WTC11 (cell line): ENCODE measurements around the gene CYB5D1. TPM values are rescaled to one million over a fixed set of nuclear protein-coding genes. Genes with fewer than 3 reads are reported as not detected.

ENCODE experiments used
- ATAC-seq: fragments of 200-7000 bp; cut with Tn5 transposase; 2 replicates; pipeline ENCODE4 v1.10.0; 2021; ENCODE audit warnings: mild to moderate bottlenecking, moderate library complexity
- CTCF ChIA-PET: fragments of 300-600 bp; sonication (Branson Sonifier 250); formaldehyde crosslinking; loops from one replicate; lab custom pipeline; 2021; ENCODE audit warnings: antibody characterized with exemption; lab: Charles Lee
- POLR2A ChIA-PET: fragments of 350-600 bp; sonication (Branson Sonifier 250); formaldehyde crosslinking; loops from one replicate; lab custom pipeline; 2021; ENCODE audit warnings: antibody characterized with exemption; lab: Charles Lee
- DNase-seq: peaks from one replicate; pipeline ENCODE4 v3.0.0; 2021; ENCODE audit warnings: low spot score
- H3K27ac Mint-ChIP-seq: 2 replicates; pipeline ENCODE4 v1.8.0; 2021; ENCODE audit warnings: mixed read lengths
- H3K27me3 Mint-ChIP-seq: 2 replicates; pipeline ENCODE4 v1.8.0; 2021; ENCODE audit warnings: low read depth, mild to moderate bottlenecking, moderate library complexity, mixed read lengths
- H3K36me3 Mint-ChIP-seq: 2 replicates; pipeline ENCODE4 v1.8.0; 2021; ENCODE audit warnings: mixed read lengths
- H3K4me1 Mint-ChIP-seq: 2 replicates; pipeline ENCODE4 v1.8.0; 2022; ENCODE audit warnings: mixed read lengths
- H3K4me3 Mint-ChIP-seq: 2 replicates; pipeline ENCODE4 v1.8.0; 2021; ENCODE audit warnings: mild to moderate bottlenecking, moderate library complexity, mixed read lengths
- H3K9me3 Mint-ChIP-seq: 2 replicates; pipeline ENCODE4 v1.8.0; 2021; ENCODE audit warnings: mixed read lengths
- ELF4 ChIP-seq: sonication (generic); formaldehyde crosslinking; IDR thresholded peaks from 2 replicates; pipeline ENCODE4 v1.8.1; 2022; ENCODE audit warnings: low read depth, mild to moderate bottlenecking, moderate library complexity, missing genetic modification reagents
- FOXP1 ChIP-seq: sonication (generic); formaldehyde crosslinking; IDR thresholded peaks from 2 replicates; pipeline ENCODE4 v1.8.0; 2022; ENCODE audit warnings: missing genetic modification reagents, mild to moderate bottlenecking, moderate library complexity, borderline replicate concordance
- GABPB1 ChIP-seq: sonication (generic); formaldehyde crosslinking; IDR thresholded peaks from 2 replicates; pipeline ENCODE4 v1.8.1; 2023; ENCODE audit warnings: mild to moderate bottlenecking, missing genetic modification reagents
- IRF2 ChIP-seq: sonication (generic); formaldehyde crosslinking; IDR thresholded peaks from 2 replicates; pipeline ENCODE4 v1.8.0; 2022; ENCODE audit warnings: low read depth, missing genetic modification reagents, borderline replicate concordance
- JAZF1 ChIP-seq: fragments of 250-450 bp; sonication (Bioruptor Pico); IDR thresholded peaks from 2 replicates; pipeline ENCODE4 v1.9.0; 2021; ENCODE audit warnings: moderate library complexity, mild to moderate bottlenecking, inconsistent platforms
- KAT7 ChIP-seq: sonication (generic); formaldehyde crosslinking; IDR thresholded peaks from 2 replicates; pipeline ENCODE4 v1.8.1; 2023; ENCODE audit warnings: missing genetic modification reagents, mild to moderate bottlenecking, borderline replicate concordance
- MXD4 ChIP-seq: fragments of 250-450 bp; sonication (Bioruptor Pico); IDR thresholded peaks from 2 replicates; pipeline ENCODE4 v1.8.0; 2021; ENCODE audit warnings: mild to moderate bottlenecking, moderate library complexity, borderline replicate concordance
- NFYB ChIP-seq: sonication (generic); formaldehyde crosslinking; conservative IDR thresholded peaks from 2 replicates; pipeline ENCODE4 v1.8.0; 2022; ENCODE audit warnings: low read depth, missing genetic modification reagents
- NR1H2 ChIP-seq: sonication (generic); formaldehyde crosslinking; IDR thresholded peaks from 2 replicates; pipeline ENCODE4 v1.9.0; 2021; ENCODE audit warnings: mild to moderate bottlenecking, moderate library complexity, missing genetic modification reagents
- NR2C2 ChIP-seq: sonication (generic); formaldehyde crosslinking; IDR thresholded peaks from 2 replicates; pipeline ENCODE4 v1.8.0; 2022; ENCODE audit warnings: mild to moderate bottlenecking, missing genetic modification reagents
- SMAD4 ChIP-seq: sonication (generic); formaldehyde crosslinking; IDR thresholded peaks from 2 replicates; pipeline ENCODE4 v1.8.0; 2022; ENCODE audit warnings: mild to moderate bottlenecking, missing genetic modification reagents
- SP1 ChIP-seq: sonication (generic); formaldehyde crosslinking; conservative IDR thresholded peaks from 2 replicates; pipeline ENCODE4 v1.8.1; 2022; ENCODE audit warnings: missing genetic modification reagents
- TCF7 ChIP-seq: sonication (generic); formaldehyde crosslinking; IDR thresholded peaks from 2 replicates; pipeline ENCODE4 v1.8.0; 2022; ENCODE audit warnings: mild to moderate bottlenecking, low read depth, missing genetic modification reagents, moderate library complexity
- ZNF263 ChIP-seq: sonication (generic); formaldehyde crosslinking; IDR thresholded peaks from 2 replicates; pipeline ENCODE4 v1.8.1; 2022; ENCODE audit warnings: low read depth, mild to moderate bottlenecking, moderate library complexity, missing genetic modification reagents
- ZNF317 ChIP-seq: sonication (generic); formaldehyde crosslinking; IDR thresholded peaks from 2 replicates; pipeline ENCODE4 v1.8.1; 2023; ENCODE audit warnings: low read depth, mild to moderate bottlenecking, moderate library complexity, missing genetic modification reagents, borderline replicate concordance
- total RNA-seq: library from RNA; stranded (reverse); gene quantifications from 3 replicates; pipeline ENCODE4 v1.2.3, GENCODE V29; 2021
- TF ChIP-seq, protein P1 (sequence below): fragments of 250-450 bp; sonication (Bioruptor Pico); IDR thresholded peaks from 2 replicates; pipeline ENCODE4 v1.9.0; 2021; ENCODE audit warnings: moderate library complexity, mild to moderate bottlenecking, inconsistent platforms, borderline replicate concordance
- TF ChIP-seq, protein P2 (sequence below): sonication (generic); formaldehyde crosslinking; IDR thresholded peaks from 2 replicates; pipeline ENCODE4 v1.8.0; 2023; ENCODE audit warnings: mild to moderate bottlenecking, missing genetic modification reagents
- TF ChIP-seq, protein P3 (sequence below): sonication (generic); formaldehyde crosslinking; IDR thresholded peaks from 2 replicates; pipeline ENCODE4 v1.8.1; 2023; ENCODE audit warnings: mild to moderate bottlenecking, missing genetic modification reagents
- TF ChIP-seq, protein P4 (sequence below): fragments of 250-450 bp; sonication (Bioruptor Pico); conservative IDR thresholded peaks from 2 replicates; pipeline ENCODE4 v1.9.0; 2021; ENCODE audit warnings: mild to moderate bottlenecking
- TF ChIP-seq, protein P5 (sequence below): sonication (generic); formaldehyde crosslinking; IDR thresholded peaks from 2 replicates; pipeline ENCODE4 v1.8.1; 2022; ENCODE audit warnings: missing genetic modification reagents, borderline replicate concordance
- TF ChIP-seq, protein P6 (sequence below): sonication (generic); formaldehyde crosslinking; IDR thresholded peaks from 2 replicates; pipeline ENCODE4 v1.8.0; 2022; ENCODE audit warnings: mild to moderate bottlenecking, missing genetic modification reagents
- TF ChIP-seq, protein P7 (sequence below): sonication (generic); formaldehyde crosslinking; IDR thresholded peaks from 2 replicates; pipeline ENCODE4 v1.8.0; 2022; ENCODE audit warnings: mild to moderate bottlenecking, missing genetic modification reagents

CYB5D1 gene
- total RNA-seq, 1 experiment from 2014 or later = 15.2 TPM

DNA sequence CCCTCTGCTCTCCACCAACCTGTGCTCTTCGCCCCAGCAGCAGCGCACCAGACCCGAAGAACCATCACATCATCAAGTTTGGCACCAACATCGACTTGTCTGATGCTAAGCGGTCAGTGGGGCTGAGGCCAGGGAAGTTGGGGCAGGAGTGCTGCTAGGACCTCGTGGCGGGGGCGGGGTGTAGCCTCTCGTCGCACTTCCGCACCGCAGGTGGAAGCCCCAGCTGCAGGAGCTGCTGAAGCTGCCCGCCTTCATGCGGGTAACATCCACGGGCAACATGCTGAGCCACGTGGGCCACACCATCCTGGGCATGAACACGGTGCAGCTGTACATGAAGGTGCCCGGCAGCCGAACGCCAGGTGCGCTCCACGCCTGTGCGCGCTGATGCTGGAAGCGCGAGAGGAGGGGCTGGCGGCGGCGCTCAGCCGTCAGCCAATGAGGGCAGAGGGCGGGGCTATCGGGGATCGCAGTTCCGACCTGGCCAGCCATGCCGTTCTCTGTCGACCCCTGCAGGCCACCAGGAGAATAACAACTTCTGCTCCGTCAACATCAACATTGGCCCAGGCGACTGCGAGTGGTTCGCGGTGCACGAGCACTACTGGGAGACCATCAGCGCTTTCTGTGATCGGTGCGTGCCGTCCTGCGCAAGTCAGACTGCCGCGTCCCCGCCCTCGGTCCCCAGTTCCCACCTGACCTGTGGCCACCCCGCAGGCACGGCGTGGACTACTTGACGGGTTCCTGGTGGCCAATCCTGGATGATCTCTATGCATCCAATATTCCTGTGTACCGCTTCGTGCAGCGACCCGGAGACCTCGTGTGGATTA, 6.2 kb upstream of the CYB5D1 start:
- CTCF ChIA-PET = interaction anchor here (0.6 to 2.1 kb wide), 6 partner anchors 9 to 137 kb away, joined by 3 to 29 read pairs (median 4); partner anchors contain the start of gene KDM6B
- peak; percentile 75 for ATAC-seq
- DNase-seq = peak; percentile 96
- Mint-ChIP-seq H3K27ac (no peak overlapping the region), H3K36me3 (no peaks in the 10 kb centered on the region), H3K27me3 (peaks cover 30% of the 10 kb centered on the region), H3K4me1 (peaks cover 30% of the 10 kb centered on the region), H3K9me3 (no peaks in the 10 kb centered on the region), H3K4me3 (peak overlapping the region; percentile 81)
- POLR2A ChIA-PET = no interaction called here
- no peak for TF ChIP-seq KAT7 (CRISPR knock-in tag)
- TF ChIP-seq SMAD4 (CRISPR knock-in tag) = no peak
- TF ChIP-seq, protein P1, sequence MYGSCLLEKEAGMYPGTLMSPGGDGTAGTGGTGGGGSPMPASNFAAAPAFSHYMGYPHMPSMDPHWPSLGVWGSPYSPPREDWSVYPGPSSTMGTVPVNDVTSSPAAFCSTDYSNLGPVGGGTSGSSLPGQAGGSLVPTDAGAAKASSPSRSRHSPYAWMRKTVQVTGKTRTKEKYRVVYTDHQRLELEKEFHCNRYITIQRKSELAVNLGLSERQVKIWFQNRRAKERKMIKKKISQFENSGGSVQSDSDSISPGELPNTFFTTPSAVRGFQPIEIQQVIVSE = no peak
- no peak for TF ChIP-seq ZNF263
- TF ChIP-seq, protein P2, sequence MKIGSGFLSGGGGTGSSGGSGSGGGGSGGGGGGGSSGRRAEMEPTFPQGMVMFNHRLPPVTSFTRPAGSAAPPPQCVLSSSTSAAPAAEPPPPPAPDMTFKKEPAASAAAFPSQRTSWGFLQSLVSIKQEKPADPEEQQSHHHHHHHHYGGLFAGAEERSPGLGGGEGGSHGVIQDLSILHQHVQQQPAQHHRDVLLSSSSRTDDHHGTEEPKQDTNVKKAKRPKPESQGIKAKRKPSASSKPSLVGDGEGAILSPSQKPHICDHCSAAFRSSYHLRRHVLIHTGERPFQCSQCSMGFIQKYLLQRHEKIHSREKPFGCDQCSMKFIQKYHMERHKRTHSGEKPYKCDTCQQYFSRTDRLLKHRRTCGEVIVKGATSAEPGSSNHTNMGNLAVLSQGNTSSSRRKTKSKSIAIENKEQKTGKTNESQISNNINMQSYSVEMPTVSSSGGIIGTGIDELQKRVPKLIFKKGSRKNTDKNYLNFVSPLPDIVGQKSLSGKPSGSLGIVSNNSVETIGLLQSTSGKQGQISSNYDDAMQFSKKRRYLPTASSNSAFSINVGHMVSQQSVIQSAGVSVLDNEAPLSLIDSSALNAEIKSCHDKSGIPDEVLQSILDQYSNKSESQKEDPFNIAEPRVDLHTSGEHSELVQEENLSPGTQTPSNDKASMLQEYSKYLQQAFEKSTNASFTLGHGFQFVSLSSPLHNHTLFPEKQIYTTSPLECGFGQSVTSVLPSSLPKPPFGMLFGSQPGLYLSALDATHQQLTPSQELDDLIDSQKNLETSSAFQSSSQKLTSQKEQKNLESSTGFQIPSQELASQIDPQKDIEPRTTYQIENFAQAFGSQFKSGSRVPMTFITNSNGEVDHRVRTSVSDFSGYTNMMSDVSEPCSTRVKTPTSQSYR (CRISPR knock-in tag) = peak; percentile 83; the same call in 1 of the 2 replicates
- TF ChIP-seq, protein P3, sequence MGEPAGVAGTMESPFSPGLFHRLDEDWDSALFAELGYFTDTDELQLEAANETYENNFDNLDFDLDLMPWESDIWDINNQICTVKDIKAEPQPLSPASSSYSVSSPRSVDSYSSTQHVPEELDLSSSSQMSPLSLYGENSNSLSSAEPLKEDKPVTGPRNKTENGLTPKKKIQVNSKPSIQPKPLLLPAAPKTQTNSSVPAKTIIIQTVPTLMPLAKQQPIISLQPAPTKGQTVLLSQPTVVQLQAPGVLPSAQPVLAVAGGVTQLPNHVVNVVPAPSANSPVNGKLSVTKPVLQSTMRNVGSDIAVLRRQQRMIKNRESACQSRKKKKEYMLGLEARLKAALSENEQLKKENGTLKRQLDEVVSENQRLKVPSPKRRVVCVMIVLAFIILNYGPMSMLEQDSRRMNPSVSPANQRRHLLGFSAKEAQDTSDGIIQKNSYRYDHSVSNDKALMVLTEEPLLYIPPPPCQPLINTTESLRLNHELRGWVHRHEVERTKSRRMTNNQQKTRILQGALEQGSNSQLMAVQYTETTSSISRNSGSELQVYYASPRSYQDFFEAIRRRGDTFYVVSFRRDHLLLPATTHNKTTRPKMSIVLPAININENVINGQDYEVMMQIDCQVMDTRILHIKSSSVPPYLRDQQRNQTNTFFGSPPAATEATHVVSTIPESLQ (CRISPR knock-in tag) = no peak
- TF ChIP-seq TCF7 (CRISPR knock-in tag) = no peak
- TF ChIP-seq, protein P4, sequence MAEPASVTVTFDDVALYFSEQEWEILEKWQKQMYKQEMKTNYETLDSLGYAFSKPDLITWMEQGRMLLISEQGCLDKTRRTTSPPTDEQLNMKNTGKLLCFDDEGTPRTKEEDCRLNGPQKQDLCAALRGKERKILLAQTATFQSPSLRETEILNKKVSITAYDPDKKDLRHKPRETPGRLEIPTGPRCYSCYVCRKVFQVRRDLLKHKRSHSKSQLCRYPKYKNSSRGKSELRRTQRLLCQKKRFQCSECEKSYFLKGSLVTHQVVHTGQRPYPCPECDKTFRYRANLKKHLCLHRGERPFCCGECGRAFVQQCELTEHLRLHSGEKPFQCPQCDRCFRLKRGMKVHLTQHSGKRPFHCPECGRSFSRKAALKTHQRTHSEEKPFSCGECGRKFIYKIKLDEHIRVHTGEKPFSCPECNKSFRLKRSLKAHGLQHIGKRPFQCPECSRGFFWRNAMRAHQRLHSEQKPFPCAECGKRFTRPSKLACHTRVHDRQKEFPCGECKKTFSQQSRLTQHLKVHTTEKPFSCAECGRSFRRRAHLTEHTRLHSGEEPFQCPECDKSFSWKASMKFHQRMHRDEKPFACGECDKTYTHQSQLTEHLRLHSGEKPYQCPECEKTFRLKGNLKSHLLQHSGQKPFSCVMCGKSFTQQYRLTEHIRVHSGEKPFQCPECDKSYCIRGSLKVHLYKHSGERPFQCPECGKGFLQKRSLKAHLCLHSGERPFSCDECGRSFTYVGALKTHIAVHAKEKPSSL = no peak
- no peak for TF ChIP-seq MXD4 (CRISPR knock-in tag)
- TF ChIP-seq, protein P5, sequence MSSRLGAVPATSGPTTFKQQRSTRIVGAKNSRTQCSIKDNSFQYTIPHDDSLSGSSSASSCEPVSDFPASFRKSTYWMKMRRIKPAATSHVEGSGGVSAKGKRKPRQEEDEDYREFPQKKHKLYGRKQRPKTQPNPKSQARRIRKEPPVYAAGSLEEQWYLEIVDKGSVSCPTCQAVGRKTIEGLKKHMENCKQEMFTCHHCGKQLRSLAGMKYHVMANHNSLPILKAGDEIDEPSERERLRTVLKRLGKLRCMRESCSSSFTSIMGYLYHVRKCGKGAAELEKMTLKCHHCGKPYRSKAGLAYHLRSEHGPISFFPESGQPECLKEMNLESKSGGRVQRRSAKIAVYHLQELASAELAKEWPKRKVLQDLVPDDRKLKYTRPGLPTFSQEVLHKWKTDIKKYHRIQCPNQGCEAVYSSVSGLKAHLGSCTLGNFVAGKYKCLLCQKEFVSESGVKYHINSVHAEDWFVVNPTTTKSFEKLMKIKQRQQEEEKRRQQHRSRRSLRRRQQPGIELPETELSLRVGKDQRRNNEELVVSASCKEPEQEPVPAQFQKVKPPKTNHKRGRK (CRISPR knock-in tag) = no peak
- TF ChIP-seq, protein P6, sequence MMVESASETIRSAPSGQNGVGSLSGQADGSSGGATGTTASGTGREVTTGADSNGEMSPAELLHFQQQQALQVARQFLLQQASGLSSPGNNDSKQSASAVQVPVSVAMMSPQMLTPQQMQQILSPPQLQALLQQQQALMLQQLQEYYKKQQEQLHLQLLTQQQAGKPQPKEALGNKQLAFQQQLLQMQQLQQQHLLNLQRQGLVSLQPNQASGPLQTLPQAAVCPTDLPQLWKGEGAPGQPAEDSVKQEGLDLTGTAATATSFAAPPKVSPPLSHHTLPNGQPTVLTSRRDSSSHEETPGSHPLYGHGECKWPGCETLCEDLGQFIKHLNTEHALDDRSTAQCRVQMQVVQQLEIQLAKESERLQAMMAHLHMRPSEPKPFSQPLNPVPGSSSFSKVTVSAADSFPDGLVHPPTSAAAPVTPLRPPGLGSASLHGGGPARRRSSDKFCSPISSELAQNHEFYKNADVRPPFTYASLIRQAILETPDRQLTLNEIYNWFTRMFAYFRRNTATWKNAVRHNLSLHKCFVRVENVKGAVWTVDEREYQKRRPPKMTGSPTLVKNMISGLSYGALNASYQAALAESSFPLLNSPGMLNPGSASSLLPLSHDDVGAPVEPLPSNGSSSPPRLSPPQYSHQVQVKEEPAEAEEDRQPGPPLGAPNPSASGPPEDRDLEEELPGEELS = peak; percentile 91
- TF ChIP-seq JAZF1 (CRISPR knock-in tag) = no peak
- no peak for TF ChIP-seq ZNF317
- peak; percentile 26; the same call in 1 of the 2 replicates for TF ChIP-seq FOXP1
- TF ChIP-seq NR2C2 = no peak
- peak; percentile 85 for TF ChIP-seq NFYB (CRISPR knock-in tag)
- no peak for TF ChIP-seq ELF4 (CRISPR knock-in tag)
- TF ChIP-seq GABPB1 (CRISPR knock-in tag) = no peak
- TF ChIP-seq, protein P7, sequence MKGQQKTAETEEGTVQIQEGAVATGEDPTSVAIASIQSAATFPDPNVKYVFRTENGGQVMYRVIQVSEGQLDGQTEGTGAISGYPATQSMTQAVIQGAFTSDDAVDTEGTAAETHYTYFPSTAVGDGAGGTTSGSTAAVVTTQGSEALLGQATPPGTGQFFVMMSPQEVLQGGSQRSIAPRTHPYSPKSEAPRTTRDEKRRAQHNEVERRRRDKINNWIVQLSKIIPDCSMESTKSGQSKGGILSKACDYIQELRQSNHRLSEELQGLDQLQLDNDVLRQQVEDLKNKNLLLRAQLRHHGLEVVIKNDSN (CRISPR knock-in tag) = no peak
- TF ChIP-seq SP1 = peak; percentile 95
- TF ChIP-seq IRF2 = no peak
- TF ChIP-seq NR1H2 (CRISPR knock-in tag) = no peak
